GM23338 (cell line): ENCODE data around the gene RAB36. TPM values are rescaled to one million over a fixed set of nuclear protein-coding genes. Genes with fewer than 3 reads are reported as not detected.

Experiments used
- ATAC-seq: fragments of 200-7000 bp; cut with Tn5 transposase; 3 replicates; pipeline ENCODE4 v1.9.1; 2020
- DNase-seq: peaks from one replicate; pipeline ENCODE4 v3.0.0-alpha.2; 2015; ENCODE audit warnings: low spot score
- H2AFZ ChIP-seq: fragments of 200-600 bp; sonication (generic); 2 replicates; pipeline ENCODE4 v1.8.0; 2016; ENCODE audit warnings: antibody characterized with exemption, mild to moderate bottlenecking, moderate library complexity
- H3F3A ChIP-seq: fragments of 200-600 bp; sonication (generic); replicated peaks from 2 replicates; pipeline ENCODE4 v1.8.0; 2017; ENCODE audit warnings: antibody characterized with exemption, mixed run types, low read depth
- H3K27ac ChIP-seq: fragments of 200-600 bp; sonication (generic); 2 replicates; pipeline ENCODE4 v1.6.1; 2016; ENCODE audit warnings: low read depth
- H3K27me3 ChIP-seq: fragments of 200-600 bp; sonication (generic); 2 replicates; pipeline ENCODE4 v1.8.0; 2016; ENCODE audit warnings: mild to moderate bottlenecking, mixed run types, moderate library complexity; ENCODE audit not compliant: insufficient read depth
- H3K36me3 ChIP-seq: fragments of 200-600 bp; sonication (generic); 2 replicates; pipeline ENCODE4 v1.8.0; 2016; ENCODE audit warnings: mild to moderate bottlenecking; ENCODE audit not compliant: insufficient read depth
- H3K4me1 ChIP-seq: fragments of 200-600 bp; sonication (generic); 2 replicates; pipeline ENCODE4 v1.8.0; 2016; ENCODE audit warnings: mild to moderate bottlenecking, moderate library complexity; ENCODE audit not compliant: insufficient read depth
- H3K4me2 ChIP-seq: fragments of 200-600 bp; sonication (generic); 2 replicates; pipeline ENCODE4 v1.7.1; 2017; ENCODE audit warnings: mixed run types
- H3K4me3 ChIP-seq: fragments of 200-600 bp; sonication (generic); 2 replicates; pipeline ENCODE4 v1.6.1; 2016; ENCODE audit warnings: mixed run types
- H3K79me2 ChIP-seq: fragments of 200-600 bp; sonication (generic); replicated peaks from 2 replicates; pipeline ENCODE4 v1.8.0; 2017; ENCODE audit warnings: mild to moderate bottlenecking; ENCODE audit not compliant: insufficient read depth
- H3K9me2 ChIP-seq: fragments of 200-600 bp; sonication (generic); 2 replicates; pipeline ENCODE4 v1.8.0; 2017; ENCODE audit not compliant: insufficient read depth
- H4K20me1 ChIP-seq: fragments of 200-600 bp; sonication (generic); replicated peaks from 2 replicates; pipeline ENCODE4 v1.8.0; 2017; ENCODE audit warnings: mild to moderate bottlenecking; ENCODE audit not compliant: insufficient read depth
- H3K27ac Mint-ChIP-seq: 2 replicates; pipeline ENCODE4 v1.8.0; 2020; ENCODE audit warnings: inconsistent platforms, mild to moderate bottlenecking, moderate library complexity, mixed read lengths
- H3K27me3 Mint-ChIP-seq: 3 replicates; pipeline ENCODE4 v1.8.0; 2022; ENCODE audit warnings: low read depth, mild to moderate bottlenecking, moderate library complexity, mixed read lengths, inconsistent platforms; ENCODE audit not compliant: insufficient read depth, poor library complexity
- H3K36me3 Mint-ChIP-seq: 3 replicates; pipeline ENCODE4 v1.8.0; 2021; ENCODE audit warnings: low read depth, mild to moderate bottlenecking, inconsistent platforms, moderate library complexity, mixed read lengths
- H3K4me1 Mint-ChIP-seq: 3 replicates; pipeline ENCODE4 v1.8.0; 2020; ENCODE audit warnings: mild to moderate bottlenecking, inconsistent platforms, mixed read lengths
- H3K4me3 Mint-ChIP-seq: 3 replicates; pipeline ENCODE4 v1.8.0; 2021; ENCODE audit warnings: moderate library complexity, mild to moderate bottlenecking, inconsistent platforms, mixed read lengths
- H3K9me3 Mint-ChIP-seq: 3 replicates; pipeline ENCODE4 v1.8.0; 2020; ENCODE audit warnings: moderate library complexity, mild to moderate bottlenecking, inconsistent platforms, mixed read lengths
- CREB1 ChIP-seq: fragments of 250-450 bp; sonication (Bioruptor Pico); IDR thresholded peaks from 2 replicates; pipeline ENCODE4 v1.5.0; 2020; ENCODE audit warnings: low read depth, mild to moderate bottlenecking, moderate library complexity
- CTCF ChIP-seq, 2 experiments: fragments of 200-600 bp in 1 of 2; sonication (generic) in 1 of 2; conservative IDR thresholded peaks; 2 replicates each; pipeline versions ENCODE4 v1.5.1 to v1.6.1; 2016 to 2017; ENCODE audit warnings: antibody characterized with exemption in 2 of 2, low read depth in 2 of 2, mild to moderate bottlenecking in 2 of 2, moderate library complexity in 1 of 2
- ETS1 ChIP-seq: IDR thresholded peaks from 2 replicates; pipeline ENCODE4 v1.6.1; 2016; ENCODE audit warnings: antibody characterized with exemption
- EZH2 ChIP-seq: fragments of 200-600 bp; sonication (generic); IDR thresholded peaks from one replicate; pipeline ENCODE4 v1.8.0; 2017; ENCODE audit warnings: antibody characterized with exemption, mild to moderate bottlenecking, low read depth; ENCODE audit not compliant: unreplicated experiment
- EZH2phosphoT487 ChIP-seq: fragments of 200-600 bp; sonication (generic); IDR thresholded peaks from one replicate; pipeline ENCODE4 v1.8.1; 2018; ENCODE audit warnings: antibody characterized with exemption; ENCODE audit not compliant: unreplicated experiment
- JUNB ChIP-seq: IDR thresholded peaks from one replicate; pipeline ENCODE4 v1.6.1; 2016; ENCODE audit warnings: antibody characterized with exemption; ENCODE audit not compliant: unreplicated experiment
- NANOG ChIP-seq: IDR thresholded peaks from 2 replicates; pipeline ENCODE4 v1.6.1; 2016; ENCODE audit warnings: antibody characterized with exemption, borderline replicate concordance
- POLR2AphosphoS5 ChIP-seq: IDR thresholded peaks from 2 replicates; pipeline ENCODE4 v1.6.1; 2016; ENCODE audit warnings: antibody characterized with exemption, low read depth
- REST ChIP-seq: IDR thresholded peaks from one replicate; pipeline ENCODE4 v1.6.1; 2018; ENCODE audit warnings: antibody characterized with exemption; ENCODE audit not compliant: unreplicated experiment
- STAT1 ChIP-seq: IDR thresholded peaks from one replicate; pipeline ENCODE4 v1.6.1; 2016; ENCODE audit warnings: antibody characterized with exemption; ENCODE audit not compliant: unreplicated experiment
- ZNF114 ChIP-seq: fragments of 250-450 bp; sonication (Bioruptor Pico); IDR thresholded peaks from 2 replicates; pipeline ENCODE4 v1.5.0; 2020; ENCODE audit warnings: mild to moderate bottlenecking, moderate library complexity
- ZNF331 ChIP-seq: fragments of 250-450 bp; sonication (Bioruptor Pico); IDR thresholded peaks from 2 replicates; pipeline ENCODE4 v1.5.0; 2020; ENCODE audit warnings: low read depth, mild to moderate bottlenecking, moderate library complexity
- ZNF462 ChIP-seq: fragments of 250-450 bp; sonication (Bioruptor Pico); IDR thresholded peaks from 2 replicates; pipeline ENCODE4 v1.5.0; 2020; ENCODE audit warnings: mild to moderate bottlenecking, moderate library complexity
- polyA plus RNA-seq: library from polyadenylated mRNA; unstranded; fragments of >200 nt; fragmentation: Nextera tagmentation; extraction: Ambion mirVana; gene quantifications from 2 replicates; pipeline ENCODE4 v1.2.1, GENCODE V29; 2016
- total RNA-seq: library from RNA; depleted of rRNA; stranded (reverse); fragments of >200 nt; shearing (Covaris generic); gene quantifications from 2 replicates; pipeline ENCODE4 v1.2.3, GENCODE V29; 2014

The RAB36 gene
- total and polyA plus RNA-seq, 2 experiments from 2014 or later, result 0.58 to 1.2 TPM

GRCh38 chr22:23202812-23203451 lies 57.7 kb downstream of the RAB36 start:
- H3K4me3 Mint-ChIP-seq, result no peak overlapping the region
- H3K9me2 ChIP-seq, result no peaks in the 10 kb centered on the region
- no peaks in the 10 kb centered on the region for H3K9me3 Mint-ChIP-seq
- H4K20me1 ChIP-seq, result peaks cover 44% of the 10 kb centered on the region
- H3K36me3 ChIP-seq, result no peaks in the 10 kb centered on the region; the same call in 1 of the 2 replicates
- no peaks in the 10 kb centered on the region for H3K27me3 ChIP-seq
- no peak overlapping the region for H3K4me2 ChIP-seq
- no peak overlapping the region for H3K27ac ChIP-seq
- H3K36me3 Mint-ChIP-seq, result peaks cover 44% of the 10 kb centered on the region
- 0 out of 2 replicates have a peak, but pooled peaks cover 2% of the 10 kb centered on the region for H3F3A ChIP-seq
- ATAC-seq, result no peak
- no peak for TF ChIP-seq ETS1
- no peak for TF ChIP-seq POLR2AphosphoS5
- no peak for TF ChIP-seq ZNF462 (CRISPR knock-in tag)
- no peak for TF ChIP-seq ZNF331 (CRISPR knock-in tag)
- no peak for TF ChIP-seq ZNF114
- TF ChIP-seq CREB1 (CRISPR knock-in tag), result no peak
- no peak for TF ChIP-seq EZH2
- TF ChIP-seq STAT1, result no peak
- TF ChIP-seq REST, result no peak
- no peak for TF ChIP-seq NANOG
- TF ChIP-seq JUNB, result no peak
- TF ChIP-seq EZH2phosphoT487, result no peak
- no peak for TF ChIP-seq CTCF (conservative IDR thresholded peaks at IDR 0.05; ENCODE audit: low read depth in 2 of 2)
- H3K27me3 Mint-ChIP-seq, result peaks cover 9% of the 10 kb centered on the region
- DNase-seq, result no peak
- H3K4me1 Mint-ChIP-seq, result peaks cover 53% of the 10 kb centered on the region
- H3K79me2 ChIP-seq, result peaks cover 100% of the 10 kb centered on the region
- H3K27ac Mint-ChIP-seq, result no peak overlapping the region
- H3K4me1 ChIP-seq, result peaks cover 26% of the 10 kb centered on the region
- H2AFZ ChIP-seq, result no peak overlapping the region
- no peak overlapping the region for H3K4me3 ChIP-seq
